Loucy (cell line): ENCODE measurements around the gene NBPF4.
"Not testable (repeated sequence)": the region's sequence is repeated elsewhere in the genome, so short reads cannot be mapped to it uniquely, and the experiment has no call there.

Experiments used
- H2AFZ ChIP-seq: fragments of 200-600 bp; sonication (generic); 2 replicates; pipeline ENCODE4 v1.6.0; 2016; ENCODE audit warnings: antibody characterized with exemption, mild to moderate bottlenecking, low read length, moderate library complexity
- H3F3A ChIP-seq: fragments of 200-600 bp; 2 replicates; pipeline ENCODE4 v1.6.0; 2016; ENCODE audit warnings: antibody characterized with exemption, low read depth, mild to moderate bottlenecking
- H3K27me3 ChIP-seq: fragments of 200-600 bp; sonication (generic); 2 replicates; pipeline ENCODE4 v1.6.1; 2014; ENCODE audit warnings: low read length, mild to moderate bottlenecking; ENCODE audit not compliant: insufficient read depth, poor library complexity, severe bottlenecking
- H3K36me3 ChIP-seq: fragments of 200-600 bp; sonication (generic); 2 replicates; pipeline ENCODE4 v1.6.1; 2016; ENCODE audit warnings: low read length; ENCODE audit not compliant: insufficient read depth
- H3K4me1 ChIP-seq: fragments of 200-600 bp; sonication (generic); 2 replicates; pipeline ENCODE4 v1.5.1; 2014; ENCODE audit warnings: low read length, mild to moderate bottlenecking; ENCODE audit not compliant: insufficient read depth, poor library complexity, severe bottlenecking
- H3K4me2 ChIP-seq: fragments of 200-600 bp; sonication (generic); 2 replicates; pipeline ENCODE4 v1.6.0; 2014; ENCODE audit warnings: antibody characterized with exemption, low read length, low read depth, mild to moderate bottlenecking; ENCODE audit not compliant: poor library complexity, severe bottlenecking
- H3K4me3 ChIP-seq: fragments of 200-600 bp; sonication (generic); 2 replicates; pipeline ENCODE4 v1.5.1; 2014; ENCODE audit warnings: low read length, mild to moderate bottlenecking, mixed read lengths; ENCODE audit not compliant: poor library complexity, severe bottlenecking
- H3K79me2 ChIP-seq: fragments of 200-600 bp; sonication (generic); 2 replicates; pipeline ENCODE4 v1.6.1; 2014; ENCODE audit warnings: low read length; ENCODE audit not compliant: insufficient read depth
- H3K9ac ChIP-seq: fragments of 200-600 bp; sonication (generic); 2 replicates; pipeline ENCODE4 v1.6.0; 2014; ENCODE audit warnings: mild to moderate bottlenecking, low read depth, low read length, moderate library complexity; ENCODE audit not compliant: poor library complexity, severe bottlenecking
- H3K9me2 ChIP-seq: fragments of 200-600 bp; sonication (generic); replicated peaks from 2 replicates; pipeline ENCODE4 v1.6.1; 2016; ENCODE audit warnings: low read depth, low read length, mixed read lengths
- H3K9me3 ChIP-seq: fragments of 200-600 bp; sonication (generic); 2 replicates; pipeline ENCODE4 v1.6.1; 2014; ENCODE audit warnings: mild to moderate bottlenecking, antibody characterized with exemption, low read length, low read depth; ENCODE audit not compliant: insufficient read depth
- H4K20me1 ChIP-seq: fragments of 200-600 bp; sonication (generic); 2 replicates; pipeline ENCODE4 v1.6.0; 2014; ENCODE audit warnings: antibody characterized with exemption, low read length, mild to moderate bottlenecking; ENCODE audit not compliant: insufficient read depth, poor library complexity, severe bottlenecking
- EZH2phosphoT487 ChIP-seq: fragments of 200-600 bp; IDR thresholded peaks from 2 replicates; pipeline ENCODE4 v1.6.1; 2018; ENCODE audit warnings: antibody characterized with exemption, mild to moderate bottlenecking, moderate library complexity, borderline replicate concordance
- TF ChIP-seq, protein P1 (sequence below): fragments of 200-600 bp; sonication (generic); conservative IDR thresholded peaks from 2 replicates; pipeline ENCODE4 v1.5.1; 2014; ENCODE audit warnings: mild to moderate bottlenecking, antibody characterized with exemption, low read length

NBPF4 gene

DNA sequence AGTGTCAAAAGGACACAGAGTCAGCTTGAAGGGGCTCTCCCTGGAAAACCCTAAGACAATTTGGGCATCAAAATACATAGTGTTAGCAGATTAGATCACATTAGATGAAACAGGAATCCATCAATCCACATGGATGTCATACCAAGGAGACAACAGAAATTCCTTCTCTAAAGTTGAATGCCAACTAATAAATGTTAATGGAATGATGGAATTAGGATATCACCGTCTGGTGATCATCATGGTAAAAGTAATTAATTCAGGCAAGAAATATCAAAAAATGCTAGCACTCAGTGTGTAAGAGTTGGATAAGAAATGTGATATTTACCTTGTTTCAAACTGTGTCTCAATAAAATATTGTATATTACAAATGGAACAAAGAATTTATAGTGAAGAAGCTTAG lies 32.9 kb downstream of the NBPF4 start:
- H3K4me3 ChIP-seq = no peak overlapping the region
- H3K9me2 ChIP-seq = no peaks in the 10 kb centered on the region
- H3K4me2 ChIP-seq = no peak overlapping the region
- H3K27me3 ChIP-seq = no peaks in the 10 kb centered on the region
- no peak overlapping the region for H3K9ac ChIP-seq
- H3K79me2 ChIP-seq = no peaks in the 10 kb centered on the region
- H3K4me1 ChIP-seq = peaks cover 12% of the 10 kb centered on the region
- no peak overlapping the region; the same call in 1 of the 2 replicates for H2AFZ ChIP-seq
- no peaks in the 10 kb centered on the region for H3K36me3 ChIP-seq
- H3K9me3 ChIP-seq = no peaks in the 10 kb centered on the region
- H4K20me1 ChIP-seq = no peaks in the 10 kb centered on the region
- H3F3A ChIP-seq = no peaks in the 10 kb centered on the region
- TF ChIP-seq, protein P1, sequence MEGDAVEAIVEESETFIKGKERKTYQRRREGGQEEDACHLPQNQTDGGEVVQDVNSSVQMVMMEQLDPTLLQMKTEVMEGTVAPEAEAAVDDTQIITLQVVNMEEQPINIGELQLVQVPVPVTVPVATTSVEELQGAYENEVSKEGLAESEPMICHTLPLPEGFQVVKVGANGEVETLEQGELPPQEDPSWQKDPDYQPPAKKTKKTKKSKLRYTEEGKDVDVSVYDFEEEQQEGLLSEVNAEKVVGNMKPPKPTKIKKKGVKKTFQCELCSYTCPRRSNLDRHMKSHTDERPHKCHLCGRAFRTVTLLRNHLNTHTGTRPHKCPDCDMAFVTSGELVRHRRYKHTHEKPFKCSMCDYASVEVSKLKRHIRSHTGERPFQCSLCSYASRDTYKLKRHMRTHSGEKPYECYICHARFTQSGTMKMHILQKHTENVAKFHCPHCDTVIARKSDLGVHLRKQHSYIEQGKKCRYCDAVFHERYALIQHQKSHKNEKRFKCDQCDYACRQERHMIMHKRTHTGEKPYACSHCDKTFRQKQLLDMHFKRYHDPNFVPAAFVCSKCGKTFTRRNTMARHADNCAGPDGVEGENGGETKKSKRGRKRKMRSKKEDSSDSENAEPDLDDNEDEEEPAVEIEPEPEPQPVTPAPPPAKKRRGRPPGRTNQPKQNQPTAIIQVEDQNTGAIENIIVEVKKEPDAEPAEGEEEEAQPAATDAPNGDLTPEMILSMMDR = no peak
- no peak for TF ChIP-seq EZH2phosphoT487

- Histone ChIP-seq H3K9me3 (no peaks in the 10 kb centered on the region), H3F3A (no peaks in the 10 kb centered on the region), H3K9me2 (no peaks in the 10 kb centered on the region), H3K27me3 (no peaks in the 10 kb centered on the region), H3K4me2 (no peak overlapping the region), H3K4me1 (peaks cover 12% of the 10 kb centered on the region), H2AFZ (peak overlapping the region; percentile 26; the same call in 1 of the 2 replicates), H3K36me3 (no peaks in the 10 kb centered on the region), H4K20me1 (no peaks in the 10 kb centered on the region), H3K79me2 (no peaks in the 10 kb centered on the region), H3K9ac (no peak overlapping the region), H3K4me3 (no peak overlapping the region)
- TF ChIP-seq, protein P1 = no peak
- TF ChIP-seq EZH2phosphoT487 = no peak
Observed at GRCh38 chr1:108209456-108210108, 34.3 kb downstream of the NBPF4 start.

GRCh38 chr1:108208724-108209446 lies 35.0 kb downstream of the NBPF4 start:
- H3K36me3 ChIP-seq = no peaks in the 10 kb centered on the region
- no peaks in the 10 kb centered on the region for H3K79me2 ChIP-seq
- TF ChIP-seq EZH2phosphoT487 = no peak
- TF ChIP-seq, protein P1 = no peak
- no peaks in the 10 kb centered on the region for H3K9me3 ChIP-seq
- H3K4me1 ChIP-seq = peaks cover 12% of the 10 kb centered on the region
- no peak overlapping the region for H3K9ac ChIP-seq
- no peaks in the 10 kb centered on the region for H4K20me1 ChIP-seq
- peak overlapping the region; percentile 26; the same call in 1 of the 2 replicates for H2AFZ ChIP-seq
- no peaks in the 10 kb centered on the region for H3K9me2 ChIP-seq
- no peaks in the 10 kb centered on the region for H3F3A ChIP-seq
- no peak overlapping the region for H3K4me3 ChIP-seq
- H3K4me2 ChIP-seq = no peak overlapping the region
- no peaks in the 10 kb centered on the region for H3K27me3 ChIP-seq

DNA sequence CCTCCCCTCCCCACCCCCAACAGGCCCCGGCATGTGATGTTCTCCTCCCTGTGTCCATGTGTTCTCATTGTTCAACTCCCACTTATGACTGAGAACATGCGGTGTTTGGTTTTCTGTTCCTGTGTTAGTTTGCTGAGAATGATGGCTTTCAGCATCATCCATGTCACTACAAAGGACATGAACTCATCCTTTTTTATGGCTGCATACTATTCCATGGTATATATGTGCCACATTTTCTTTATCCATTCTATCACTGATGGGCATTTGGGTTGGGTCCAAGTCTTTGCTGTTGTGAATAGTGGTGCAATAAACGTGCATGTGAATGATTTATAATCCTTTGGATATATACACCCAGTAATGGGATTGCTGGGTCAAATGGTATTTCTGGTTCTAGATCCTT lies 40.3 kb downstream of the NBPF4 start:
- not testable (repeated sequence) for H2AFZ ChIP-seq, H3K36me3 ChIP-seq, H3K9ac ChIP-seq, H4K20me1 ChIP-seq, H3K4me2 ChIP-seq, H3K27me3 ChIP-seq, H3F3A ChIP-seq, H3K9me2 ChIP-seq, H3K9me3 ChIP-seq, H3K4me3 ChIP-seq
- Histone ChIP-seq H3K4me1 (peaks cover 13% of the 10 kb centered on the region), H3K79me2 (peaks cover 13% of the 10 kb centered on the region)
